Endodermal cell (in vitro differentiated cells): Measurements from ENCODE around the gene CCNK. TPM values are rescaled to one million over a fixed set of nuclear protein-coding genes. Genes with fewer than 3 reads are reported as not detected.

Experiments used
- DNase-seq: peaks from one replicate; pipeline ENCODE4 v3.0.0-alpha.2; 2017
- H3K27ac ChIP-seq: 2 replicates; pipeline ENCODE4 v1.5.1; 2013; ENCODE audit warnings: mild to moderate bottlenecking, low read depth, low read length, moderate library complexity
- H3K27me3 ChIP-seq: 2 replicates; pipeline ENCODE4 v1.6.1; 2013; ENCODE audit warnings: mild to moderate bottlenecking, low read length, moderate library complexity; ENCODE audit not compliant: insufficient read depth, control insufficient read depth, poor library complexity, severe bottlenecking
- H3K36me3 ChIP-seq: 2 replicates; pipeline ENCODE4 v1.7.0; 2013; ENCODE audit warnings: mild to moderate bottlenecking, low read length, moderate library complexity; ENCODE audit not compliant: control insufficient read depth, insufficient read depth
- H3K4me1 ChIP-seq: one replicate; pipeline ENCODE4 v1.7.0; 2013; ENCODE audit warnings: low read length; ENCODE audit not compliant: control insufficient read depth, insufficient read depth
- H3K4me3 ChIP-seq: 2 replicates; pipeline ENCODE4 v1.5.1; 2013; ENCODE audit warnings: mild to moderate bottlenecking, low read length, moderate library complexity
- H3K9ac ChIP-seq: 2 replicates; pipeline ENCODE4 v1.6.1; 2013; ENCODE audit warnings: mild to moderate bottlenecking, low read length, moderate library complexity; ENCODE audit not compliant: poor library complexity, severe bottlenecking; ENCODE audit errors: extremely low read depth
- H3K9me3 ChIP-seq: 2 replicates; pipeline ENCODE4 v1.6.1; 2013; ENCODE audit warnings: mild to moderate bottlenecking, low read length, moderate library complexity; ENCODE audit not compliant: control insufficient read depth
- H3K27ac Mint-ChIP-seq: 2 replicates; pipeline ENCODE4 v1.8.0; 2020; ENCODE audit warnings: mixed read lengths
- H3K27me3 Mint-ChIP-seq: 2 replicates; pipeline ENCODE4 v1.8.0; 2021; ENCODE audit warnings: mild to moderate bottlenecking, mixed read lengths; ENCODE audit not compliant: insufficient read depth
- H3K36me3 Mint-ChIP-seq: 2 replicates; pipeline ENCODE4 v1.8.0; 2020; ENCODE audit warnings: low read depth, mixed read lengths
- H3K4me1 Mint-ChIP-seq: 2 replicates; pipeline ENCODE4 v1.8.0; 2020; ENCODE audit warnings: mixed read lengths
- H3K4me3 Mint-ChIP-seq: 2 replicates; pipeline ENCODE4 v1.8.0; 2020; ENCODE audit warnings: mild to moderate bottlenecking, moderate library complexity, mixed read lengths
- H3K9me3 Mint-ChIP-seq: 2 replicates; pipeline ENCODE4 v1.8.0; 2020; ENCODE audit warnings: mild to moderate bottlenecking, mixed read lengths
- WGBS, 2 experiments: methylation state at CpG; one replicate each; pipeline versions ENCODE4 v1.1.5 to v1.1.7; 2013; ENCODE audit warnings: missing lambda C conversion rate in 2 of 2, mixed read lengths in 1 of 2; ENCODE audit not compliant: insufficient coverage in 1 of 2, insufficient read length in 1 of 2; 5-methylcytosine and 5-hydroxymethylcytosine counted together
- total RNA-seq, 2 donors: library from RNA; stranded (reverse); fragmentation: NEBNext Ultra II Directional in 1 of 2; extraction: Animal tissue kit (Norgen Biotek cat#: 25700) in 1 of 2; gene quantifications; 2 replicates in 1 of 2; 3 replicates in 1 of 2; pipeline ENCODE4 v1.2.1, GENCODE V29; 2021
- TF ChIP-seq, protein P1 (sequence below): fragments of 200-600 bp; sonication (generic); conservative IDR thresholded peaks from 2 replicates; pipeline ENCODE4 v1.5.0; 2021; ENCODE audit warnings: antibody characterized with exemption, mild to moderate bottlenecking

CCNK gene
- total RNA-seq, 2 donors from 2014 or later: 71.5 to 77.1 TPM

DNA sequence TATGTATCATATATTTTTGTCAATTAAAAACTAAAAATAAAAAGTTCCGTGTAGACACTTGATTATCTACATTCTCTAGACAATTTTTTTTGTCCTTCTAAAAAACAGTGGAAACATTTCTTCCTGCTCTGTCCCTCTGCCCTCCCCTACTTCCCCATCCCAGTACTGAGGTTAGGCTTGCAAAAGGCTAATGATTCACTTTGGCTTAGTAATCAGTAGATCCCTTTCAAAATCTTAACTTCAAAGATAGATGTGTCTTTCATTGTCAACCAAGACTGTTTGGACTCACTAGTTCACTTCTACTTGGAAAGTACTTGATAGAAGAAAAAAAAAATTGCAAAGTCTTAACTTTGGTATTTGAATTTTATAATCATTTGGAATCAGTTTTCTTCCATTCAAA, 4.3 kb upstream of the CCNK start:
- Histone ChIP-seq H3K27ac (no peak overlapping the region), H3K27me3 (no peaks in the 10 kb centered on the region), H3K4me1 (peaks cover 4% of the 10 kb centered on the region), H3K9ac (no peak overlapping the region), H3K9me3 (no peaks in the 10 kb centered on the region), H3K4me3 (no peak overlapping the region), H3K36me3 (no peaks in the 10 kb centered on the region)
- WGBS, 2 experiments: 80 to 93% methylated on average over 1 of the region's 1 CpG
- no peaks in the 10 kb centered on the region for H3K27me3 Mint-ChIP-seq
- peaks cover 22% of the 10 kb centered on the region for H3K4me1 Mint-ChIP-seq
- H3K27ac Mint-ChIP-seq: no peak overlapping the region
- H3K9me3 Mint-ChIP-seq: no peaks in the 10 kb centered on the region
- no peaks in the 10 kb centered on the region for H3K36me3 Mint-ChIP-seq
- DNase-seq: no peak
- H3K4me3 Mint-ChIP-seq: no peak overlapping the region
- TF ChIP-seq, protein P1, sequence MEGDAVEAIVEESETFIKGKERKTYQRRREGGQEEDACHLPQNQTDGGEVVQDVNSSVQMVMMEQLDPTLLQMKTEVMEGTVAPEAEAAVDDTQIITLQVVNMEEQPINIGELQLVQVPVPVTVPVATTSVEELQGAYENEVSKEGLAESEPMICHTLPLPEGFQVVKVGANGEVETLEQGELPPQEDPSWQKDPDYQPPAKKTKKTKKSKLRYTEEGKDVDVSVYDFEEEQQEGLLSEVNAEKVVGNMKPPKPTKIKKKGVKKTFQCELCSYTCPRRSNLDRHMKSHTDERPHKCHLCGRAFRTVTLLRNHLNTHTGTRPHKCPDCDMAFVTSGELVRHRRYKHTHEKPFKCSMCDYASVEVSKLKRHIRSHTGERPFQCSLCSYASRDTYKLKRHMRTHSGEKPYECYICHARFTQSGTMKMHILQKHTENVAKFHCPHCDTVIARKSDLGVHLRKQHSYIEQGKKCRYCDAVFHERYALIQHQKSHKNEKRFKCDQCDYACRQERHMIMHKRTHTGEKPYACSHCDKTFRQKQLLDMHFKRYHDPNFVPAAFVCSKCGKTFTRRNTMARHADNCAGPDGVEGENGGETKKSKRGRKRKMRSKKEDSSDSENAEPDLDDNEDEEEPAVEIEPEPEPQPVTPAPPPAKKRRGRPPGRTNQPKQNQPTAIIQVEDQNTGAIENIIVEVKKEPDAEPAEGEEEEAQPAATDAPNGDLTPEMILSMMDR: no peak

DNA sequence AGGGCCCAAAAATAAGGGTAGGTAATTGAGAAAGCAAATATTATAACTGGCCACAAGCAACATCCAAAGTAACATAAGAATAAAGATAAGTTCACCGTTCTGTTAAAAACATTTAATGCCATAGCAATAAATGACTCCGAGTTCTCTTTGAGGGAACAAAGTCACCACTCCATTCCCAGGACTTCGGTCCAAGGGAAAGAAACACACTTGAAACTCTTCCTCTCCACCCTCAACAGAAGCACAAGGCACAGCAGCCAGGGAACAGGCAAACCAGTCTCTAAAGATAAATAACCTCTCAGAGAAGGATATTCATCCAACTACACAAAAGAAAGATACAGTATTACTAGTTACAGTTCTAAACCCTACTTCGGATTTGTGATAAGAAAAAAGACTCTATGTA, 3.1 kb upstream of the CCNK start:
- no peaks in the 10 kb centered on the region for H3K27me3 ChIP-seq
- Mint-ChIP-seq H3K36me3 (no peaks in the 10 kb centered on the region), H3K9me3 (no peaks in the 10 kb centered on the region), H3K4me1 (peaks cover 31% of the 10 kb centered on the region), H3K27ac (no peak overlapping the region), H3K27me3 (no peaks in the 10 kb centered on the region), H3K4me3 (no peak overlapping the region)
- no peak for DNase-seq
- no peak overlapping the region for H3K27ac ChIP-seq
- peaks cover 4% of the 10 kb centered on the region for H3K4me1 ChIP-seq
- H3K4me3 ChIP-seq: peak overlapping the region; percentile 3
- H3K9me3 ChIP-seq: no peaks in the 10 kb centered on the region
- H3K36me3 ChIP-seq: no peaks in the 10 kb centered on the region
- WGBS, 2 experiments: 83 to 88% methylated on average over 2 to 3 of the region's 4 CpGs
- H3K9ac ChIP-seq: no peak overlapping the region
- TF ChIP-seq, protein P1: no peak

DNA sequence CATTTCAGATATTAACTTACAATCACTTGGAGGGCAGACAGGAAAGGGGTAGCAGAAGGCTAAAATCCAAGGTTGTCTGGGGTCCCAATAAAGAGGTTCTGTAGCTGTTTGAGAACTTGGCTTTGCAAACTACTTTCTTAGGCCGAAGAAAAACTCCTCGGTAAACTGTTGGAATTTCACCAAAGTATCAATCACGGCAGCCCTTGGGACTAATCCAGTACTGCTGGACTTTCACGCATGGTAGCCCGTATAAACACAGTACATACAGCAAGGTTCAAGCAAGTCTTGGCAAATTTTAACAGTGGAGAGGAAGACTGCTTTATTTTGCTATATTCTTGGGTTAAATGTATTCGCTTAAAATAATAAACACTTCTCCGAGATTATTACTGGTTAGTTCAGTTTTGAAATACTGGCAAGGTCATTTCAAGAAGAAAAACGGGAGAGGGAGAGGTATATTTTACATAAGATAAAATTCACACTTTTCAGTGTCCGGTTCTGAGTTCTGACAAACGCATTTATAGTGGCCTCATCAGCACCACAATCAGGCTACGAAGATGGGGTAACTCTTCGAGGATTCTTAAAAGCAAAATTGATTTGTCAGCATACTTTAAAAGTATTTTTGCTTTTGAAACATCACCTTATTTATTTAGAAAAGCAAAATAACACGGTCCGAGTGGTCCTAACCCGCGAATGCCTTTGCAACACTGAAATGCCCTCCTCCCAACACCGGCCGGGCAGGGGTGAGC, 1.9 kb upstream of the CCNK start:
- peak overlapping the region; percentile 92 for H3K27ac Mint-ChIP-seq
- no peaks in the 10 kb centered on the region for H3K27me3 Mint-ChIP-seq
- Histone ChIP-seq H3K36me3 (no peaks in the 10 kb centered on the region), H3K9ac (peak overlapping the region; percentile 40), H3K27ac (no peak overlapping the region), H3K27me3 (no peaks in the 10 kb centered on the region), H3K4me3 (peak overlapping the region; percentile 84), H3K4me1 (peaks cover 12% of the 10 kb centered on the region), H3K9me3 (no peaks in the 10 kb centered on the region)
- peaks cover 41% of the 10 kb centered on the region for H3K4me1 Mint-ChIP-seq
- H3K36me3 Mint-ChIP-seq: no peaks in the 10 kb centered on the region
- peak overlapping the region; percentile 98 for H3K4me3 Mint-ChIP-seq
- TF ChIP-seq, protein P1: no peak
- no peak for DNase-seq
- H3K9me3 Mint-ChIP-seq: no peaks in the 10 kb centered on the region
- 44 to 45% methylated on average over 13 to 17 of the region's 18 CpGs for WGBS, 2 experiments
